ENCODE results near the gene SCN1A. TPM values are rescaled to one million over a fixed set of nuclear protein-coding genes. Genes with fewer than 3 reads are reported as not detected.

The SCN1A gene
- total and polyA plus RNA-seq, 2 experiments from 2014 or later, result 1.2 to 1.3 TPM

- no peaks in the 10 kb centered on the region for H3K36me3 ChIP-seq (ENCODE audit: insufficient read depth)
- TF ChIP-seq REST (IDR thresholded peaks at IDR 0.05; ENCODE audit: unreplicated experiment) (no peak), EZH2phosphoT487 (IDR thresholded peaks at IDR 0.05; ENCODE audit: unreplicated experiment) (no peak), ZNF462 (CRISPR knock-in tag; IDR thresholded peaks at IDR 0.05) (no peak), STAT1 (IDR thresholded peaks at IDR 0.05; ENCODE audit: unreplicated experiment) (no peak), CTCF (conservative IDR thresholded peaks at IDR 0.05; ENCODE audit: low read depth in 2 of 2) (no peak), ETS1 (IDR thresholded peaks at IDR 0.05) (no peak), POLR2AphosphoS5 (IDR thresholded peaks at IDR 0.05; ENCODE audit: low read depth) (no peak), ZNF114 (CRISPR knock-in tag; IDR thresholded peaks at IDR 0.05) (no peak), EZH2 (IDR thresholded peaks at IDR 0.05; ENCODE audit: low read depth, unreplicated experiment) (no peak), NANOG (IDR thresholded peaks at IDR 0.05; ENCODE audit: borderline replicate concordance) (no peak), JUNB (IDR thresholded peaks at IDR 0.05; ENCODE audit: unreplicated experiment) (no peak), ZNF331 (CRISPR knock-in tag; IDR thresholded peaks at IDR 0.05; ENCODE audit: low read depth) (no peak), CREB1 (CRISPR knock-in tag; IDR thresholded peaks at IDR 0.05; ENCODE audit: low read depth) (no peak)
- no peak overlapping the region for H3K27ac Mint-ChIP-seq
These were observed 113.9 kb downstream of the SCN1A start for GRCh38 chr2:166013878-166014277.

More at GRCh38 chr2:166013878-166014277, 113.9 kb downstream of the SCN1A start:
- Histone ChIP-seq H3K4me2 (no peak overlapping the region), H4K20me1 (replicated peaks; ENCODE audit: insufficient read depth) (no peaks in the 10 kb centered on the region), H3K27me3 (ENCODE audit: insufficient read depth) (no peaks in the 10 kb centered on the region), H2AFZ (no peak overlapping the region), H3K9me2 (ENCODE audit: insufficient read depth) (no peaks in the 10 kb centered on the region), H3F3A (replicated peaks; ENCODE audit: low read depth) (no peaks in the 10 kb centered on the region), H3K4me1 (ENCODE audit: insufficient read depth) (no peaks in the 10 kb centered on the region), H3K79me2 (replicated peaks; ENCODE audit: insufficient read depth) (no peaks in the 10 kb centered on the region), H3K4me3 (no peak overlapping the region), H3K27ac (ENCODE audit: low read depth) (no peak overlapping the region)
- no peaks in the 10 kb centered on the region for H3K4me1 Mint-ChIP-seq
- ATAC-seq (0 out of 3 replicates have a peak, but pooled peaks have one; percentile 29), DNase-seq (ENCODE audit: low spot score) (peak; percentile 12)
- H3K27me3 Mint-ChIP-seq (ENCODE audit: insufficient read depth, low read depth, poor library complexity), result no peaks in the 10 kb centered on the region
- no peaks in the 10 kb centered on the region for H3K9me3 Mint-ChIP-seq
- H3K36me3 Mint-ChIP-seq (ENCODE audit: low read depth), result no peaks in the 10 kb centered on the region
- H3K4me3 Mint-ChIP-seq, result no peak overlapping the region

Measured in GM23338 (cell line).